Measurements from ENCODE around the gene PJA1. TPM values are rescaled to one million over a fixed set of nuclear protein-coding genes. Genes with fewer than 3 reads are reported as not detected.

The PJA1 gene
- total RNA-seq, 1 donor from 2014 or later, result 11.3 TPM

- H3K4me1 Mint-ChIP-seq (ENCODE audit: unreplicated experiment), result peaks cover 2% of the 10 kb centered on the region
- H3K4me3 Mint-ChIP-seq (ENCODE audit: unreplicated experiment), result no peak overlapping the region
- no peak overlapping the region for H3K27ac Mint-ChIP-seq (ENCODE audit: unreplicated experiment)
- DNase-seq (ENCODE audit: low spot score), result no peak
- no peaks in the 10 kb centered on the region for H3K9me3 Mint-ChIP-seq (ENCODE audit: unreplicated experiment)
- H3K36me3 Mint-ChIP-seq (ENCODE audit: low read depth, unreplicated experiment), result no peaks in the 10 kb centered on the region
- no peak for TF ChIP-seq CTCF (IDR thresholded peaks at IDR 0.05; ENCODE audit: unreplicated experiment)
- no peaks in the 10 kb centered on the region for H3K27me3 Mint-ChIP-seq (ENCODE audit: unreplicated experiment)
Measured at GRCh38 chrX:69126642-69127041, 38.6 kb downstream of the PJA1 start.

GRCh38 chrX:69125094-69125493 lies 40.2 kb downstream of the PJA1 start:
- Mint-ChIP-seq H3K27me3 (ENCODE audit: unreplicated experiment) (no peaks in the 10 kb centered on the region), H3K9me3 (ENCODE audit: unreplicated experiment) (no peaks in the 10 kb centered on the region), H3K4me1 (ENCODE audit: unreplicated experiment) (peaks cover 2% of the 10 kb centered on the region), H3K4me3 (ENCODE audit: unreplicated experiment) (no peak overlapping the region), H3K36me3 (ENCODE audit: low read depth, unreplicated experiment) (no peaks in the 10 kb centered on the region), H3K27ac (ENCODE audit: unreplicated experiment) (no peak overlapping the region)
- DNase-seq (ENCODE audit: low spot score), result no peak
- TF ChIP-seq CTCF (IDR thresholded peaks at IDR 0.05; ENCODE audit: unreplicated experiment), result no peak

GRCh38 chrX:69124108-69124507 lies 41.1 kb downstream of the PJA1 start:
- no peaks in the 10 kb centered on the region for H3K27me3 Mint-ChIP-seq (ENCODE audit: unreplicated experiment)
- H3K4me1 Mint-ChIP-seq (ENCODE audit: unreplicated experiment), result peaks cover 2% of the 10 kb centered on the region
- H3K4me3 Mint-ChIP-seq (ENCODE audit: unreplicated experiment), result no peak overlapping the region
- no peak for TF ChIP-seq CTCF (IDR thresholded peaks at IDR 0.05; ENCODE audit: unreplicated experiment)
- DNase-seq (ENCODE audit: low spot score), result no peak
- H3K27ac Mint-ChIP-seq (ENCODE audit: unreplicated experiment), result no peak overlapping the region
- no peaks in the 10 kb centered on the region for H3K9me3 Mint-ChIP-seq (ENCODE audit: unreplicated experiment)
- no peaks in the 10 kb centered on the region for H3K36me3 Mint-ChIP-seq (ENCODE audit: low read depth, unreplicated experiment)

- Mint-ChIP-seq H3K4me1 (ENCODE audit: unreplicated experiment) (peaks cover 2% of the 10 kb centered on the region), H3K27ac (ENCODE audit: unreplicated experiment) (no peak overlapping the region), H3K27me3 (ENCODE audit: unreplicated experiment) (no peaks in the 10 kb centered on the region), H3K36me3 (ENCODE audit: low read depth, unreplicated experiment) (no peaks in the 10 kb centered on the region), H3K9me3 (ENCODE audit: unreplicated experiment) (no peaks in the 10 kb centered on the region), H3K4me3 (ENCODE audit: unreplicated experiment) (no peak overlapping the region)
- DNase-seq (ENCODE audit: low spot score), result no peak
- TF ChIP-seq CTCF (IDR thresholded peaks at IDR 0.05; ENCODE audit: unreplicated experiment), result no peak
Measured at GRCh38 chrX:69123481-69123880, 41.8 kb downstream of the PJA1 start.

- no peaks in the 10 kb centered on the region for H3K9me3 Mint-ChIP-seq (ENCODE audit: unreplicated experiment)
- H3K36me3 Mint-ChIP-seq (ENCODE audit: low read depth, unreplicated experiment), result no peaks in the 10 kb centered on the region
- no peak for DNase-seq (ENCODE audit: low spot score)
- H3K4me1 Mint-ChIP-seq (ENCODE audit: unreplicated experiment), result no peaks in the 10 kb centered on the region
- H3K27me3 Mint-ChIP-seq (ENCODE audit: unreplicated experiment), result no peaks in the 10 kb centered on the region
- H3K4me3 Mint-ChIP-seq (ENCODE audit: unreplicated experiment), result no peak overlapping the region
- no peak for TF ChIP-seq CTCF (IDR thresholded peaks at IDR 0.05; ENCODE audit: unreplicated experiment)
- H3K27ac Mint-ChIP-seq (ENCODE audit: unreplicated experiment), result no peak overlapping the region
Measured at GRCh38 chrX:69121321-69122000, 43.8 kb downstream of the PJA1 start.

Measured in endothelial cell (in vitro differentiated cells).